WTC11 (cell line): ENCODE data around the gene CORO1A. TPM values are rescaled to one million over a fixed set of nuclear protein-coding genes. Genes with fewer than 3 reads are reported as not detected.
A peak's percentile ranks its signal among the peaks of the same experiment; 100 is the strongest.

ENCODE experiments used
- ATAC-seq: fragments of 200-7000 bp; cut with Tn5 transposase; 2 replicates; pipeline ENCODE4 v1.10.0; 2021; ENCODE audit warnings: mild to moderate bottlenecking, moderate library complexity
- CTCF ChIA-PET: fragments of 300-600 bp; sonication (Branson Sonifier 250); formaldehyde crosslinking; loops from one replicate; lab custom pipeline; 2021; ENCODE audit warnings: antibody characterized with exemption; lab: Charles Lee
- POLR2A ChIA-PET: fragments of 350-600 bp; sonication (Branson Sonifier 250); formaldehyde crosslinking; loops from one replicate; lab custom pipeline; 2021; ENCODE audit warnings: antibody characterized with exemption; lab: Charles Lee
- DNase-seq: peaks from one replicate; pipeline ENCODE4 v3.0.0; 2021; ENCODE audit warnings: low spot score
- H3K27ac Mint-ChIP-seq: 2 replicates; pipeline ENCODE4 v1.8.0; 2021; ENCODE audit warnings: mixed read lengths
- H3K27me3 Mint-ChIP-seq: 2 replicates; pipeline ENCODE4 v1.8.0; 2021; ENCODE audit warnings: low read depth, mild to moderate bottlenecking, moderate library complexity, mixed read lengths
- H3K36me3 Mint-ChIP-seq: 2 replicates; pipeline ENCODE4 v1.8.0; 2021; ENCODE audit warnings: mixed read lengths
- H3K4me1 Mint-ChIP-seq: 2 replicates; pipeline ENCODE4 v1.8.0; 2022; ENCODE audit warnings: mixed read lengths
- H3K4me3 Mint-ChIP-seq: 2 replicates; pipeline ENCODE4 v1.8.0; 2021; ENCODE audit warnings: mild to moderate bottlenecking, moderate library complexity, mixed read lengths
- H3K9me3 Mint-ChIP-seq: 2 replicates; pipeline ENCODE4 v1.8.0; 2021; ENCODE audit warnings: mixed read lengths
- CBFB ChIP-seq: sonication (generic); formaldehyde crosslinking; IDR thresholded peaks from 2 replicates; pipeline ENCODE4 v1.8.1; 2022; ENCODE audit warnings: mild to moderate bottlenecking, low read depth, missing genetic modification reagents
- EMX1 ChIP-seq: fragments of 250-450 bp; sonication (Bioruptor Pico); IDR thresholded peaks from 2 replicates; pipeline ENCODE4 v1.8.0; 2021; ENCODE audit warnings: mild to moderate bottlenecking
- GABPB1 ChIP-seq: sonication (generic); formaldehyde crosslinking; IDR thresholded peaks from 2 replicates; pipeline ENCODE4 v1.8.1; 2023; ENCODE audit warnings: mild to moderate bottlenecking, missing genetic modification reagents
- KAT7 ChIP-seq: sonication (generic); formaldehyde crosslinking; IDR thresholded peaks from 2 replicates; pipeline ENCODE4 v1.8.1; 2023; ENCODE audit warnings: missing genetic modification reagents, mild to moderate bottlenecking, borderline replicate concordance
- SOX15 ChIP-seq: fragments of 250-450 bp; sonication (Bioruptor Pico); IDR thresholded peaks from 2 replicates; pipeline ENCODE4 v1.9.0; 2021; ENCODE audit warnings: mild to moderate bottlenecking
- TCF7 ChIP-seq: sonication (generic); formaldehyde crosslinking; IDR thresholded peaks from 2 replicates; pipeline ENCODE4 v1.8.0; 2022; ENCODE audit warnings: mild to moderate bottlenecking, low read depth, missing genetic modification reagents, moderate library complexity
- ZNF416 ChIP-seq: fragments of 250-450 bp; sonication (Bioruptor Pico); IDR thresholded peaks from 2 replicates; pipeline ENCODE4 v1.9.0; 2021; ENCODE audit warnings: mild to moderate bottlenecking, inconsistent platforms
- ZNF671 ChIP-seq: fragments of 250-450 bp; sonication (Bioruptor Pico); IDR thresholded peaks from 2 replicates; pipeline ENCODE4 v1.8.0; 2021; ENCODE audit warnings: mild to moderate bottlenecking
- total RNA-seq: library from RNA; stranded (reverse); gene quantifications from 3 replicates; pipeline ENCODE4 v1.2.3, GENCODE V29; 2021
- TF ChIP-seq, protein P1 (sequence below): sonication (generic); formaldehyde crosslinking; IDR thresholded peaks from 2 replicates; pipeline ENCODE4 v1.8.0; 2023; ENCODE audit warnings: missing genetic modification reagents, mild to moderate bottlenecking, borderline replicate concordance
- TF ChIP-seq, protein P2 (sequence below): fragments of 250-450 bp; sonication (Bioruptor Pico); conservative IDR thresholded peaks from 2 replicates; pipeline ENCODE4 v1.9.0; 2021; ENCODE audit warnings: mild to moderate bottlenecking
- TF ChIP-seq, protein P3 (sequence below): fragments of 250-450 bp; sonication (Bioruptor Pico); IDR thresholded peaks from 2 replicates; pipeline ENCODE4 v1.9.0; 2021; ENCODE audit warnings: mild to moderate bottlenecking
- TF ChIP-seq, protein P4 (sequence below): sonication (generic); formaldehyde crosslinking; IDR thresholded peaks from 2 replicates; pipeline ENCODE4 v1.8.0; 2022; ENCODE audit warnings: mild to moderate bottlenecking, missing genetic modification reagents

Gene CORO1A
- total RNA-seq, 1 experiment from 2014 or later = 10.0 TPM

DNA sequence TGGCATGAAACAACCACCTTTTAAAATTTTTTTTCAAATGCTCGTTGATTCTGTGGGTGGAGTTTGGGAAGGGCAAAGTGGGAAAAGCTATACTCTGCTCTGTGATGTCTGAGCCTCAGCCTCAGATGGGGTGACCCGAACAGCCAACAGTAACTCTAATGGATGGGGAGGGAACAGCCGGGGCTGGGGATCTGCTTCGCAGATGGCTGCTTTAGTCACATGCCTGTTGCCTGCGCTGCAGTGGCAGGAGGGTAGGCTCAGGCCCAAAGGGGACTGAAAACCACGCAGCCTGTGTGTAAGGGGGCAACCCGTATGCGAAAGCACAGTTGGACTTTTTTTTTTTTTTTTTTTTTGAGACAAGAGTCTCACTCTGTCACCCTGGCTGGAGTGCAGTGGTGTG, 45.5 kb upstream of the CORO1A start (continued):
- TF ChIP-seq, protein P1, sequence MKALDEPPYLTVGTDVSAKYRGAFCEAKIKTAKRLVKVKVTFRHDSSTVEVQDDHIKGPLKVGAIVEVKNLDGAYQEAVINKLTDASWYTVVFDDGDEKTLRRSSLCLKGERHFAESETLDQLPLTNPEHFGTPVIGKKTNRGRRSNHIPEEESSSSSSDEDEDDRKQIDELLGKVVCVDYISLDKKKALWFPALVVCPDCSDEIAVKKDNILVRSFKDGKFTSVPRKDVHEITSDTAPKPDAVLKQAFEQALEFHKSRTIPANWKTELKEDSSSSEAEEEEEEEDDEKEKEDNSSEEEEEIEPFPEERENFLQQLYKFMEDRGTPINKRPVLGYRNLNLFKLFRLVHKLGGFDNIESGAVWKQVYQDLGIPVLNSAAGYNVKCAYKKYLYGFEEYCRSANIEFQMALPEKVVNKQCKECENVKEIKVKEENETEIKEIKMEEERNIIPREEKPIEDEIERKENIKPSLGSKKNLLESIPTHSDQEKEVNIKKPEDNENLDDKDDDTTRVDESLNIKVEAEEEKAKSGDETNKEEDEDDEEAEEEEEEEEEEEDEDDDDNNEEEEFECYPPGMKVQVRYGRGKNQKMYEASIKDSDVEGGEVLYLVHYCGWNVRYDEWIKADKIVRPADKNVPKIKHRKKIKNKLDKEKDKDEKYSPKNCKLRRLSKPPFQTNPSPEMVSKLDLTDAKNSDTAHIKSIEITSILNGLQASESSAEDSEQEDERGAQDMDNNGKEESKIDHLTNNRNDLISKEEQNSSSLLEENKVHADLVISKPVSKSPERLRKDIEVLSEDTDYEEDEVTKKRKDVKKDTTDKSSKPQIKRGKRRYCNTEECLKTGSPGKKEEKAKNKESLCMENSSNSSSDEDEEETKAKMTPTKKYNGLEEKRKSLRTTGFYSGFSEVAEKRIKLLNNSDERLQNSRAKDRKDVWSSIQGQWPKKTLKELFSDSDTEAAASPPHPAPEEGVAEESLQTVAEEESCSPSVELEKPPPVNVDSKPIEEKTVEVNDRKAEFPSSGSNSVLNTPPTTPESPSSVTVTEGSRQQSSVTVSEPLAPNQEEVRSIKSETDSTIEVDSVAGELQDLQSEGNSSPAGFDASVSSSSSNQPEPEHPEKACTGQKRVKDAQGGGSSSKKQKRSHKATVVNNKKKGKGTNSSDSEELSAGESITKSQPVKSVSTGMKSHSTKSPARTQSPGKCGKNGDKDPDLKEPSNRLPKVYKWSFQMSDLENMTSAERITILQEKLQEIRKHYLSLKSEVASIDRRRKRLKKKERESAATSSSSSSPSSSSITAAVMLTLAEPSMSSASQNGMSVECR = no peak
- TF ChIP-seq GABPB1 (CRISPR knock-in tag) = no peak
- TF ChIP-seq EMX1 (CRISPR knock-in tag) = no peak
- TF ChIP-seq, protein P2, sequence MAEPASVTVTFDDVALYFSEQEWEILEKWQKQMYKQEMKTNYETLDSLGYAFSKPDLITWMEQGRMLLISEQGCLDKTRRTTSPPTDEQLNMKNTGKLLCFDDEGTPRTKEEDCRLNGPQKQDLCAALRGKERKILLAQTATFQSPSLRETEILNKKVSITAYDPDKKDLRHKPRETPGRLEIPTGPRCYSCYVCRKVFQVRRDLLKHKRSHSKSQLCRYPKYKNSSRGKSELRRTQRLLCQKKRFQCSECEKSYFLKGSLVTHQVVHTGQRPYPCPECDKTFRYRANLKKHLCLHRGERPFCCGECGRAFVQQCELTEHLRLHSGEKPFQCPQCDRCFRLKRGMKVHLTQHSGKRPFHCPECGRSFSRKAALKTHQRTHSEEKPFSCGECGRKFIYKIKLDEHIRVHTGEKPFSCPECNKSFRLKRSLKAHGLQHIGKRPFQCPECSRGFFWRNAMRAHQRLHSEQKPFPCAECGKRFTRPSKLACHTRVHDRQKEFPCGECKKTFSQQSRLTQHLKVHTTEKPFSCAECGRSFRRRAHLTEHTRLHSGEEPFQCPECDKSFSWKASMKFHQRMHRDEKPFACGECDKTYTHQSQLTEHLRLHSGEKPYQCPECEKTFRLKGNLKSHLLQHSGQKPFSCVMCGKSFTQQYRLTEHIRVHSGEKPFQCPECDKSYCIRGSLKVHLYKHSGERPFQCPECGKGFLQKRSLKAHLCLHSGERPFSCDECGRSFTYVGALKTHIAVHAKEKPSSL (CRISPR knock-in tag) = no peak
- TF ChIP-seq KAT7 (CRISPR knock-in tag) = no peak
- TF ChIP-seq, protein P3, sequence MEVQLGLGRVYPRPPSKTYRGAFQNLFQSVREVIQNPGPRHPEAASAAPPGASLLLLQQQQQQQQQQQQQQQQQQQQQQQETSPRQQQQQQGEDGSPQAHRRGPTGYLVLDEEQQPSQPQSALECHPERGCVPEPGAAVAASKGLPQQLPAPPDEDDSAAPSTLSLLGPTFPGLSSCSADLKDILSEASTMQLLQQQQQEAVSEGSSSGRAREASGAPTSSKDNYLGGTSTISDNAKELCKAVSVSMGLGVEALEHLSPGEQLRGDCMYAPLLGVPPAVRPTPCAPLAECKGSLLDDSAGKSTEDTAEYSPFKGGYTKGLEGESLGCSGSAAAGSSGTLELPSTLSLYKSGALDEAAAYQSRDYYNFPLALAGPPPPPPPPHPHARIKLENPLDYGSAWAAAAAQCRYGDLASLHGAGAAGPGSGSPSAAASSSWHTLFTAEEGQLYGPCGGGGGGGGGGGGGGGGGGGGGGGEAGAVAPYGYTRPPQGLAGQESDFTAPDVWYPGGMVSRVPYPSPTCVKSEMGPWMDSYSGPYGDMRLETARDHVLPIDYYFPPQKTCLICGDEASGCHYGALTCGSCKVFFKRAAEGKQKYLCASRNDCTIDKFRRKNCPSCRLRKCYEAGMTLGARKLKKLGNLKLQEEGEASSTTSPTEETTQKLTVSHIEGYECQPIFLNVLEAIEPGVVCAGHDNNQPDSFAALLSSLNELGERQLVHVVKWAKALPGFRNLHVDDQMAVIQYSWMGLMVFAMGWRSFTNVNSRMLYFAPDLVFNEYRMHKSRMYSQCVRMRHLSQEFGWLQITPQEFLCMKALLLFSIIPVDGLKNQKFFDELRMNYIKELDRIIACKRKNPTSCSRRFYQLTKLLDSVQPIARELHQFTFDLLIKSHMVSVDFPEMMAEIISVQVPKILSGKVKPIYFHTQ (CRISPR knock-in tag) = no peak
- TF ChIP-seq SOX15 = no peak
- no peak for TF ChIP-seq ZNF416 (CRISPR knock-in tag)
- no peak for TF ChIP-seq CBFB (CRISPR knock-in tag)
- TF ChIP-seq ZNF671 (CRISPR knock-in tag) = no peak

DNA sequence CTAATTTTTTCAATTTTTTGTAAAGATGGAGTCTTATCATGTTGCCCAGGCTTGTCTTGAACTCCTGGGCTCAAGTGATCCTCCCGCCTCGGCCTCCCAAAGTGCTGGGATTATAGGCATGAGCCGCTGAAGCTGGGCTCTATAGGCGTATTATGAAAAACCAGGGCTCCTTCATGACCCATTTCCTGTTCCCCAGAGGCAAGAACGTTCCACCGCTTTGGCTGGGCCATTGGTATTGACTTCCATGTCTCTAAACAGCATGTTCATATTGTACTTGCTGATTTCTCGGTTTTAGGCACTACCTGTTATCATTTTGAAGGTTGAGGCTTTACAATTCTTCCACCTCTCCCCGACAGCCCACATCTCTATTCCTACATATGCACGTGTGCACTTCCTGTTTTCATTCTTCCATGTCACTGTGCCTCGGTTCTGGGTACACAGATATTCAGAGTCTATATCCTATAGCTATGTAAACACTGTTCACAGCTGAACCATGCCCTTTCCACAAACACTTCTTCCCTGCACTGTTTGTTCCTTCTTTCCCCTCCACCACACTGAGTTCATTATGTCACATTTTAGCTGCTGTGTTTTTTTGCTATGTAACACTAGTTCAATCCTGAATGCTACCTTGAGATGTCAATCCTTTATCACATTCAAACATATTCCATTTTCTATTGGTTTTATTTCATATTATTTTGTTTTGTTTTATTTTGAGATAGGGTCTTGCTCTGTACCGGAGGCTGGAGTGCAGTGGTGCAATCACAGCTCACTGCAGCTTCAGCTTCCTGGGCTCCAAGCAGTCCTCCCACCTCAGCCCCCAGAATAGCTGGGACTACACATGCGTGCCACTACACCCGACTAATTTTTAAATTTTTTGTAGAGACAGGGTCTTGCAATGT, 43.6 kb upstream of the CORO1A start:
- H3K27me3 Mint-ChIP-seq = peaks cover 16% of the 10 kb centered on the region
- ChIA-PET CTCF (interaction anchor here (0.6 to 1.1 kb wide), 2 partner anchors 28 to 29 kb away, joined by 3 to 6 read pairs; no protein-coding TSS in a partner anchor), POLR2A (no interaction called here)
- no peaks in the 10 kb centered on the region for H3K9me3 Mint-ChIP-seq
- ATAC-seq = no peak
- DNase-seq = no peak
- H3K4me3 Mint-ChIP-seq = no peak overlapping the region
- H3K36me3 Mint-ChIP-seq = no peaks in the 10 kb centered on the region
- TF ChIP-seq GABPB1 (CRISPR knock-in tag) = peak; percentile 68
- TF ChIP-seq TCF7 (CRISPR knock-in tag) = no peak
- TF ChIP-seq, protein P4, sequence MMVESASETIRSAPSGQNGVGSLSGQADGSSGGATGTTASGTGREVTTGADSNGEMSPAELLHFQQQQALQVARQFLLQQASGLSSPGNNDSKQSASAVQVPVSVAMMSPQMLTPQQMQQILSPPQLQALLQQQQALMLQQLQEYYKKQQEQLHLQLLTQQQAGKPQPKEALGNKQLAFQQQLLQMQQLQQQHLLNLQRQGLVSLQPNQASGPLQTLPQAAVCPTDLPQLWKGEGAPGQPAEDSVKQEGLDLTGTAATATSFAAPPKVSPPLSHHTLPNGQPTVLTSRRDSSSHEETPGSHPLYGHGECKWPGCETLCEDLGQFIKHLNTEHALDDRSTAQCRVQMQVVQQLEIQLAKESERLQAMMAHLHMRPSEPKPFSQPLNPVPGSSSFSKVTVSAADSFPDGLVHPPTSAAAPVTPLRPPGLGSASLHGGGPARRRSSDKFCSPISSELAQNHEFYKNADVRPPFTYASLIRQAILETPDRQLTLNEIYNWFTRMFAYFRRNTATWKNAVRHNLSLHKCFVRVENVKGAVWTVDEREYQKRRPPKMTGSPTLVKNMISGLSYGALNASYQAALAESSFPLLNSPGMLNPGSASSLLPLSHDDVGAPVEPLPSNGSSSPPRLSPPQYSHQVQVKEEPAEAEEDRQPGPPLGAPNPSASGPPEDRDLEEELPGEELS (CRISPR knock-in tag) = no peak
- no peaks in the 10 kb centered on the region for H3K4me1 Mint-ChIP-seq
- H3K27ac Mint-ChIP-seq = no peak overlapping the region
